Stimulated activated CD8-positive, alpha-beta memory T cell treated with anti-CD3 and anti-CD28 coated beads, Interleukin-4, amount 100 ng/mL, for 1 hour (primary cell): ENCODE results near the gene PDPK1.
"Not testable (repeated sequence)": the region's sequence is repeated elsewhere in the genome, so short reads cannot be mapped to it uniquely, and the experiment has no call there.

Experiments used
- DNase-seq, 2 donors: peaks; one replicate each; pipeline ENCODE4 v3.0.0-alpha.2; 2020; ENCODE audit warnings: low read depth in 2 of 2, low spot score in 1 of 2

PDPK1 gene

DNA sequence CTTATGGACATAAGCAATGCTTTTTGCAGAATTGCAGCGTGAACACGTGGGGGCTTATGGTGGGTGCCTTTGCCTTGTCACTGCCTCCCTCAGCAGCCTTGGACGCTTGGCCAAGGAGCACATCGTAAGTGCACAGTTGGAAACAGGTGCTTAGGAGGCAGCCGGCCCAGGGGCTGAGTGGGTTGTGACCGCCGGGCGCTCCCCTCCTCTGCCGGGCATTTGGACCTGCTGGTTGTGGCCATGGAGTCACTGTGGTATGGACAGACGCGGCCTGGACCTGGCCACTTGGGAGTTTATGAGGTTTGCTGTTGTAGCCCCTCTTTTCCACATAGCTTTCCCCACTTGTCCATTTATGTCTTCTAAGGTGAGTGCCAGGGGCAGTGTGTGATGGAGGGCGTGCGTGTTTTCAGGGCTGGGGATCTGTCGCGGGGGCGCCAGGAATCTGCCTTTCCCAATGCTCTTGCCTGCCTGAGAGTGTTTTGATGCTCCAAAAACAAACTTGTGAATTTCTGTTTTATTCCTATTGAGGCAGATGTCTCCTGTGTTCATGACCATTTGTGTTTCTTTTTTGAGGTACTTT is 49.2 kb downstream of the PDPK1 start:
- no peak for DNase-seq

DNA sequence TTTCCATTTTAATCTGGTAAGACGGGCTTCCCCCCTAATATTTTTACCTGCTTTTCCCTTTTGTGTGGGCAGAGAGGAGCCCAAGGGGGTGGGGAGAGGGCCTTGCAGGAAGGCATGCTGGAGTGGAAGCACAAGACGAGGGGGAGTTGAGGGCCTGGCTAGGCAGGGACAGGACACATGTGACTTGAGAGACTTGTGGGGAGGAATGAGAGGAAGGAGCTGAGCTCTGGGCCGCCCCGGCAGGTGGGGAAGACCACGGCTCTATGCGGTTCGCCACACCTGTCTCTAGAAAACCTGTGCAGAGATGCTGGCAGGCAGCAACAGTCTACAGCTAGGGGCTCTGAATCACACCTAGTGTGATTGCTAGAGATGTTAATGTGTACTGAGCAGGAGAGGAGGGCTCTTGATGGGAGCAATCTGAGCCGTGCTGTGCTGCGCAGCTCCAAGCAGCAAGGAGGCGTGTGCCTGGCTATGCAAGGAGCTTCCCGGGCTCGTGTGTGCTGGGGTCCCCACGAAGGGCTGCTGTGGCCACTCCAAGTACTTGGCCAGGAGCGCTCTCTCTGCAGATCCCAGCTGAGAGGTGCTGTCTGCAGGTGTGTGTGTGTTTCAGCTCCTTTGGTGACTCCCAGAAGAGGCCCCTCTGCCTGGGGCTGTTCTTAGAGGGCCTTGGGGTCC is 50.2 kb downstream of the PDPK1 start:
- DNase-seq, result no peak

GRCh38 chr16:2591476-2592240 is 53.8 kb downstream of the PDPK1 start:
- DNase-seq, result no peak

- DNase-seq, result no peak
Observed at GRCh38 chr16:2592786-2593185, 55.0 kb downstream of the PDPK1 start.

DNA sequence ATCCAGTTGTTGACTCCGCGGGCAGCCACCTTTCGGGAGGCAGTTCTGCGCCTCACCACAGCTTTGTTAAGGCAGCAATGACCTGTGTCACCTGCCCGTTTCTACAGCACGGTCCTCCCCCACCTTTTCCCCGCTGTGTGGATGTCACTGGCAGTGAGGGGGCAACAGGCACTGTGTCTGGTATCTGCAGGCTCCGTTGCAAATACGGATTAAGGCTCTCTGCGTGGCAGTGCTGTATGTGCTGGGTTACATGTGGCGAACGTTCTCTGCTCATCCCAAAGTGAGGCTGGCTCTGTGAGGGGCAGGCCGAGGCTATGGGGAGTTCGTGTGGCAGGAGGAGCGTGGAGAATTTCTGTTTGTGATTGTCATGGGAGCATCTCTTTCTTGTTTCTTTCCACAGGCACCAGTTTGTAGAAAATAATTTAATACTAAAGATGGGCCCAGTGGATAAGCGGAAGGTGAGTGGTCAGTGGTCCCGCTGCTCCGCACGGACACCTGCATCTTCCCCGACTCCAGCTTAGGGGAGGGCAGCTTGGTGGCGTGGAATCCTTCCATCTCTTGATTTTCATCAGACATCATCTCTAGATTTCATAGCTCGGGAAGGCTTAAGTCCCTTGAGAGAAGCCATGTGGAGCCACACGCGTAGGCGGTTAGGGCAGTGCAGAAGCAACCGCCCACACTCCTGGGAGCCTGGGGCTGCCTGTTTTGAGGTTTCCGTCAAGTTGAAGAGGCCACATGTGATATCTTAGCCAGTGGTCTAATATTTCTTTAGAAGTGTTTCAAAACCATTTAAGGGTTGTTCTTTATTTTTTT is 57.8 kb downstream of the PDPK1 start:
- DNase-seq, result no peak

DNA sequence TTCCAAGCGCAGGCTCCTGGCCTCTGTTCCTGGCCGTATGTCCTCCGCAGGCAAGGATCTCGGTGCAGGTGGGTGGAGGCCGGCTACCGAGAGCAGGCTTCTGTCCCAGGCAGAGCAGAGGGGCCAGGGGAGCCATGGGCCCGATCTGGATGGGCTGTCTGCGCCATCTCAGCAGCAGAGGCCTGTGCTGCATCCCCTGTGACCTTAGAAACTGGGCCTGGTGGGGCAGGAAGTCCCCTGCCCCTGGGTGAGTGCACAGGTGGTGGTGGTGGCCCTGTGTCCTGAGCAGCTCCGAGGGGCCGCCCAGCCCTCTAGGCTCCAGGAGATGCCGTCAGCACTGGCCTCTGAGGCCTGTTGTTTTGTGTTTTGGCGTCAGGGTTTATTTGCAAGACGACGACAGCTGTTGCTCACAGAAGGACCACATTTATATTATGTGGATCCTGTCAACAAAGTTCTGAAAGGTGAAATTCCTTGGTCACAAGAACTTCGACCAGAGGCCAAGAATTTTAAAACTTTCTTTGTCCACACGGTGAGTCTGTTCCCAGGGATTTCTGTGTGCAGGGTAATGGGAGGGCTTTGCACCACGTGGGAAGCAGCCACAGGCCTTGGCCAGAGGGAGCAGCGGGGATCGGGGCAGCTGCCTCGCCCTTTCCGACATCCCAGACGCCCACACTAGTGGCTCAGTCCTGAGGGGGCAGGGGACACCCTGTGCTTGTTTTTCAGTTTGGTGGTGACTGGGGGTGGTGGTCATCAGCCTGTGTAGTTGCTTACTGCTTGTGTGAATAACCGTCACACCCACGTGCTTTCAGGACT is 59.1 kb downstream of the PDPK1 start:
- no peak for DNase-seq

GRCh38 chr16:2597560-2597902 is 59.7 kb downstream of the PDPK1 start:
- DNase-seq, result no peak

GRCh38 chr16:2598133-2598641 is 60.4 kb downstream of the PDPK1 start:
- no peak for DNase-seq

DNA sequence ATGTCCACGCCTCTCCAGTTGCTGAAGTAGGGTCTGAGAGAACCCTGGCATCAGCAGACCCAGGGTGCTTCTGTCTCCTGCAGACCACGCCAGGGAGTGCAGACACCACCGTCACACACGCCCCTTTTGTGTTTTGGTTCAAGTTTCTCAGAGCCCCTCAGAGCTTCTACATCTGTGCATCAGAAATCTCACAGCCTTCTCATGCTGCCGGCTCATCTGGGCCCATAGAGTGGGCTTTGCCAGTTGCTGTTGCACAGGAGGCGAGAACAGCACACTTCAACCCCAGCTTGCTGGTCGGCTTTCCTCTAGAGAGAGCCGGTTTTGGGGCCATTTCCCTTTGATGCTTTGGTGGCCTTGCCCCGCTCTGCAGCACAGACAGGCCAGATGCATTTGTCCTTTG is 60.9 kb downstream of the PDPK1 start:
- no peak for DNase-seq

DNA sequence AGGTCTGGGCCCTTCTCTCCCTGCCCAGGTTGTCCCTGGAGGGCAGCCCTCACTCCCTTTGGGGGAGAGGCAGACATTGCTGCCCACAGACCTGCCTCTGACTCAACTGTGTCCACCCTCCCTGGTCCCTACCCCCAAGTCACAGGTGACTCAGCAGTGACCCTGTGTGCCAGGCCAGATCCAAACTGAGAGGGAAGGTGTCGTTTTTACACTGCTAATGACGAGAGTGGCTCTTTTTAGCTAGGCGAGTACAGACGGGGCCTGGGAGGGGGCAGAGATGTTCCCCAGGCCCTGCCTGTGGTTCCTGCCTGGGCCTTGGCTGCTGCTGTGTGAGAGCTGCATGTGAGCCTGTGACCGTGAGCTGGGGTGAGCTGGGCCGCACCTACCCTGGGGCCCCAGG is 61.3 kb downstream of the PDPK1 start:
- not testable (repeated sequence) for DNase-seq

DNA sequence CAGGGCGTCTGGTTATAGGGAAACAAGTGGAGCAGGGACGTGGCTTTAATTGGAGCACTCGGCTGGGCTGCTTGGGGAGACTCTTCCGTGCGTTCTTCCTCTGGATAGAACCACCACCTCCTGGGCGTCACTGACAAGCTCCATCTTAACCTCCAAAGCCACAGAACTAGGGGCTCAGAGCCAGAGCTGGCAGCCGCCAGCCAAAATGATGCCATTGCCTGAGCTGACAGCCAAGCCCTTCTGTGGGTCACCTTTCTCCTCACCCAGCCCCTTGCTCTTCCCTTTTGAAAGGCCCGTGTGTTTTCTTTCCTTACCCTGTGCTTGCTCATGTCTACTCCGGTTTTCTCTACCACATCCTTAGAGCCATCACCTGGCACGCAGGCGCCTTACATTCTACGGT is 62.0 kb downstream of the PDPK1 start:
- DNase-seq, result not testable (repeated sequence)

- DNase-seq, result not testable (repeated sequence)
Observed at GRCh38 chr16:2601301-2602025, 63.6 kb downstream of the PDPK1 start.

DNA sequence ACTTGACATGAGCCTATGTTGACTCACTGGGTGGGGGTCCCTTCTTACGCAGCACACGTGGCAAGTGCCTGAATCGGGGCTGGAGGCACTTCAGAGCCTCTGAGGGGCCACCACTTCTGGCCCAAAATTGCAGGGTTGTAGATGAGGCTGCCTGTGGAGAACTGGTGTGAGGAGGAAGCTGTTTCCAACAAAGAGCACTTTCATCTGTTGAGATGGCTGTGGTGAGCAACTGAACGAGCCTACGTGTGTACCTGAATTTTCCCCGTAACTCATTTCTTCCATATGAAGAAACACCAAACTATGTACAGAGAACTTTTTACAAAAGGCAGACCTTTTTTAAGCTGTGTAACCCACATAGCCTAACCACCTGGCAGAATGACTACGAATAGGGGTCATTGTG is 64.4 kb downstream of the PDPK1 start:
- not testable (repeated sequence) for DNase-seq

DNA sequence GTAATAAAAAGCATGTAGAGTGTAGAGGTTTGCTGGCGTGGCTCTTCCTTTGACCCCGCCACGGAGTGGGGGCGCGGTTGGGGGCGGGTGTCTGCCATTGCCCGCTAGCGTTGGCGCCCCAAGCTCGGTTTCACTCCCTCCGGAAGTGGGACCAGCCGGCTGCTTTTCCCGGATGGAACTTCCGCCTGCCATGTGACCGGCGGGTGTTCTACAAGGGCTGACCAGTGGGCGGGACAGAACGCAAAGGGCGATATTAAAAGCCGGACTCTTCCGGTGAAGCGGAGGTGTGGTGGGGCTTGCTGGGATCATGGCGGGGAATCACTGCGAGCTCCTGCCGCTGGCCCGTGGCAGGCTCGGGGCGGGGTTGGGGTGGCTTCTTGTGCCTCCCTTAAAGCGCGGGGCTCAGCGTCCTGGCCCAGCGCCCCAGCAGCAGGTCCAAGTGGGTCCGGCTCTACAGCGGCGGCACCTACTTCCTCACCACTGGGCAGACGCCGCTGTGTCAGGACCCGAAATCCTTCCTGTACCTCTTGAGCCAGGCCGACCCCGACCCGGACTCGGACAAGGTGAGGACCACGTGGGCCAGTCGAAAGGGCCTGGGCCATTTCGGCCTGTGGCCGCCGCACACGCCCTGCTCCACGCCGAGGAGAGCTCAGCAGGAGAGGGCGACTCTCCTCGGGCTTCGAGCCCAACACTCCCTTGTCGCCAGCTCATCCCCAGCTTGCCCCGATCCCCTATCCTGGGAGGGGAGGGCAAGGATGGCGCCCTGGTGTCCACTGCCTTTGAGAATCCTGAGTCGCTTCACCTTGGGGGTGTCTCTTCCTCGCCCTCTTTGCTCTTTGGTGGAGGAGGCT is 65.6 kb downstream of the PDPK1 start:
- peak; percentile 55 to 57 for DNase-seq

DNA sequence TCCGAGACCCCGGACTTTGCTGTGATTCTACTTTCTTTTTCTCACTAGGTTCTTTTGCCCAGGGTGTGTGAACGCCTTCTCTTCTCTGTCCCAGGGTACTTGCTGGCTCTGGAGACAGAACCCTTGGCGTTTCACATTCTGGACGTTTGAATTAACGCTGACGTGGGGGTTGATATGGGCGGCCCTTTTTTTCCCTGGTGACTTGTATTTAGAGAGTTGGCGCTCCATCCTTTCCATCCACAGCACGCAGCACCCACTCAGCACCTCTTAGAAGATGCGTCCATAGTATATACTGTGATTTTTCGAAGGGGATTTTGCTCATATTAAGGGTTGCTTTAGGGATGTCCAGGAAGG is 66.2 kb downstream of the PDPK1 start:
- DNase-seq, result not testable (repeated sequence)

DNA sequence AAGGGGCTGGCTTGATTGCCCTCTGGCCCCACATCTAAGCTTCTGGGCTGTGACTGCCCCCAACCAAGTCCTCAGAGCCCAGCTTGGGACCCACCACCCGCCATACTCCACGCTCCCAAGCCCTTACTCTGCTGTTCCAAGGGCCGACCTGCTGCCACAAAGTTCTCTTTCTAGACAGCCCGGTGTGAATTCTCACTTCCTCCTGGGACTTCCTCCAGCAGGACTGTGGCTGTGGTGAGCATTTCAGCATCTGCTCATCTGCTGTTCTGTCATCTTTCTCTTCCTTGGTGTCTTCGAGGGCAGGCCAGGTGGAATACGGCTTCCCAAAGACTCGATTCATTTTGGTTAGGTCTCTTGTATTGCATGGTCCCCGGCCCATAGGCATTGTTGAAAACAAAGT is 69.0 kb downstream of the PDPK1 start:
- DNase-seq, result not testable (repeated sequence)

- DNase-seq, result not testable (repeated sequence)
Observed at GRCh38 chr16:2609345-2609744, 71.5 kb downstream of the PDPK1 start.

DNA sequence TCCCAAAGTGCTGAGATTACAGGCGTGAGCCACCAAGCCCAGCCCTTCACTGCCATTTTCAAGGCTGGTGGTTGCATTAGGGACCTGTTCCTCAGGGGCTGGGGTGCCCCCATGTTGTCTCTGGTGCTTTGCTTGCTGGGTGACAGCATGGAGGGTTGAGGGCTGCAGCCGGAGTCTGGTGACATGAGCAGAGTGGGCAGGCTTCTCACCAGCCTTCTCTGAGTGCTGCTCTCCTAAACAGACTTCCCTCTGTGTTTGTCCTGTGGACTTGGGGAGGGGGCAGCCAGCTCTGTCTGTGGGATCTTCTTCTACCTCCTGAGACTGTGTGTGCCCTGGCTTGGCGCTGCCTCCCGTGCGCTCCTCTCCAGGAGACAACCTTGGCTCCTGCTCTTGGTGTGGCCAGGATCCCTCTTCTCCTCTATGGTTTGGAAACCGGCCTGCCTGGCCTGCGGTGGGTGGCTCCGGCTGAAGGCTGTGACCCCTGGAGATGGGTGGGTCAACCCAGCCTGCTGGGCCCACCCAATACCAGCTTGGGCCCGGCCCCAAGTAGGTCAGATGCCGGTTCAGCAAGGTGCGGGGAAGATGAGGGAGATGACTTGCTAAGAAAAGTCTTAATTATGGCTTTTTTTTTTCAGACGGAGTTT is 72.1 kb downstream of the PDPK1 start:
- no peak for DNase-seq
